Gastrocnemius medialis (tissue), 4 donors: ENCODE data around the gene KRTAP1-5. TPM values are rescaled to one million over a fixed set of nuclear protein-coding genes. Genes with fewer than 3 reads are reported as not detected.
"Not testable (repeated sequence)": the region's sequence is repeated elsewhere in the genome, so short reads cannot be mapped to it uniquely, and the experiment has no call there.

ENCODE experiments used
- ATAC-seq, 2 donors: fragments of 150-250 bp; one replicate each; pipeline ENCODE4 v1.9.1; 2016
- DNase-seq, 2 donors: peaks; one replicate each; pipeline ENCODE4 v3.0.0-alpha.2; 2019
- H3K27ac ChIP-seq, 4 donors: fragments of 200-600 bp; sonication (generic); 1 replicate in 1 of 4; 2 replicates in 3 of 4; pipeline ENCODE4 v1.5.1; 2016 to 2018; ENCODE audit warnings: mild to moderate bottlenecking in 2 of 4, moderate library complexity in 1 of 4
- H3K27me3 ChIP-seq, 3 donors: fragments of 200-600 bp; sonication (generic) in 2 of 3; 1 replicate in 1 of 3; 2 replicates in 2 of 3; pipeline versions ENCODE4 v1.5.1 to v1.6.0; 2016 to 2019; ENCODE audit warnings: mild to moderate bottlenecking in 1 of 3, moderate library complexity in 1 of 3
- H3K36me3 ChIP-seq, 2 donors: fragments of 200-600 bp; sonication (generic) in 1 of 2; one replicate each; pipeline ENCODE4 v1.5.1; 2017 to 2018
- H3K4me1 ChIP-seq, 2 donors: fragments of 200-600 bp; sonication (generic) in 1 of 2; one replicate each; pipeline ENCODE4 v1.5.1; 2016 to 2017; ENCODE audit warnings: mild to moderate bottlenecking in 2 of 2
- H3K4me3 ChIP-seq, 4 donors: fragments of 200-600 bp; sonication (generic) in 3 of 4; 1 replicate in 1 of 4; 2 replicates in 3 of 4; pipeline ENCODE4 v1.5.1; 2016 to 2019; ENCODE audit warnings: mild to moderate bottlenecking in 2 of 4
- H3K9me3 ChIP-seq, 3 donors: fragments of 200-600 bp; sonication (generic) in 2 of 3; 1 replicate in 1 of 3; 2 replicates in 2 of 3; pipeline ENCODE4 v1.5.1; 2016 to 2019
- CTCF ChIP-seq, 5 experiments: fragments of 450-650 bp in 3 of 5; fragments of 200-600 bp in 2 of 5; sonication (generic) in 2 of 5; IDR thresholded peaks in 4 of 5; conservative IDR thresholded peaks in 1 of 5; 1 replicate in 4 of 5; 2 replicates in 1 of 5; pipeline ENCODE4 v1.5.1; 2016 to 2019; ENCODE audit warnings: antibody characterized with exemption in 5 of 5, mild to moderate bottlenecking in 3 of 5, moderate library complexity in 3 of 5
- POLR2A ChIP-seq, 2 donors: fragments of 450-650 bp; IDR thresholded peaks; one replicate each; pipeline ENCODE4 v1.6.1; 2017; ENCODE audit warnings: antibody characterized with exemption in 2 of 2, mild to moderate bottlenecking in 2 of 2, moderate library complexity in 2 of 2
- in situ Hi-C, 4 donors: fragments of 200-750 bp; cut with MboI; loops; one replicate each; pipeline versions ENCODE4 v1.15.0 to v1.8.0; 2017; ENCODE audit warnings: low sequenced_read_pairs in 4 of 4
- intact Hi-C: fragments of 100-400 bp; cut with DNase I; formaldehyde crosslinking; loops from one replicate; pipeline ENCODE4 v1.15.1; 2023; ENCODE audit warnings: low total_unique reads
- total RNA-seq, 4 donors: library from RNA; depleted of rRNA; stranded (reverse); fragments of >200 nt; gene quantifications; one replicate each; pipeline versions ENCODE4 v1.1.0 to v1.2.3, GENCODE V29; 2016

The KRTAP1-5 gene
- total RNA-seq, 4 donors from 2014 or later = not detected

- in situ Hi-C loops (loop anchor here in 1 of 4 donors (25.0 kb wide), 1 partner anchor 101 kb away; the partner anchor contains the start of gene KRT39), intact Hi-C loops (no loop called here)
- Histone ChIP-seq H3K36me3 (no peaks in the 10 kb centered on the region), H3K27ac (no peak overlapping the region), H3K4me3 (no peak overlapping the region), H3K4me1 (no peaks in the 10 kb centered on the region), H3K9me3 (no peaks in the 10 kb centered on the region), H3K27me3 (peaks cover 0 to 14% (median 0%) of the 10 kb centered on the region in 3 donors)
- DNase-seq = no peak
- no peak for ATAC-seq
- TF ChIP-seq CTCF (IDR thresholded peaks at IDR 0.05 in 4 of 5, conservative IDR thresholded peaks at IDR 0.05 in 1 of 5) = no peak
- TF ChIP-seq POLR2A (IDR thresholded peaks at IDR 0.05) = no peak
Measured at GRCh38 chr17:41063449-41063848, 36.4 kb upstream of the KRTAP1-5 start.

DNA sequence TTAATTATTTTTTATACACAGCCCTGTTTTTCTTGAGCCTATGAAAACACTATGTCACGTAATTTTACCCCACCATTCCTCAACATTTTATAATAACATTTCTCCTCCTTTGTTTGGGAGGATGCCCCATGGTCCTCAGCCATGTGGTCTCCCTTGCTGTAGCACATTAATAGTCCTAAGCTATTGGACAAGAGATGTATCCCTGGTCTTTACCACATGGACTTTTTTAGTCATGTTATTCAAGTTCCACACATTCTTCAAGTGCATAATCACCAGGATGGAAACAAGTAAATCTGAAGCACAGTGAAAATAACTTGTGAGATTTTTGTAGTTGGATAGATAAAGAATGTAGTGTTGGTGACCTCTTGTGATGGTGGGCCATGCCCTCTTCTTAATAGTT is 35.0 kb upstream of the KRTAP1-5 start:
- peaks cover 0 to 17% (median 7%) of the 10 kb centered on the region in 3 donors for H3K27me3 ChIP-seq
- DNase-seq = no peak
- in situ Hi-C loops = loop anchor here in 1 of 4 donors (25.0 kb wide), 1 partner anchor 100 kb away; the partner anchor contains the start of gene KRT39

DNA sequence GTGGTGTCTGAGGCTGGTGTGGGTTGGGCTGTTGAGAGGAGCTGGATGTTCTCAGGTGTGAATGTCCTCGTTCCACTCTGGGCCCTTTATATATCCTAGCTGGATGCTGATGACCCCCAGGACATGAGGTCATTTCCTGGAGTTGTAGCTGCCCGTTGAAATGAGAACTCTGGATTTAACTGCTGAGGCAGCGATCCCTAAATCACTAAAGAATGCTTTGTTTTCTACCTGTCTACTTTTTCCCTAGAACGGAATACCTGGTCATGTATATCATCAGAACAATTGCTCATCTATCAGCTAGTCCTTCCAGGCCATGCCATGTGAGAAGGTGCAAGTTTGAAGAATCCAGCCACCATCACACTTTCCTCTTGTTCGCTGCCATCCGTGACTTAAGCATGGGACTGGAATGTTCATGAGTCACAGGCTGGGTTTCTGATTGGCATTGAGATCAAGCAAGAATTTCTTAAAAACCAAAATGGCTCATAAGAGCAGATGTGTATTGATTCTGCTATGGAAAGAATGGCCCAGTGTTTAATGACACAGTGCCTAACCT is 33.1 kb upstream of the KRTAP1-5 start, which contains the start of gene KRTAP2-3:
KRTAP2-3 (minus strand) TSS at position 63 of the 553 bp plus-strand sequence. CDS start 64 bp downstream, outside the sequence.
- in situ Hi-C loops = loop anchor here in 1 of 4 donors (25.0 kb wide), 1 partner anchor 98 kb away; the partner anchor contains the start of gene KRT39
- H3K4me1 ChIP-seq = no peaks in the 10 kb centered on the region
- DNase-seq (no peak), ATAC-seq (no peak)
- no peaks in the 10 kb centered on the region for H3K9me3 ChIP-seq
- H3K27me3 ChIP-seq = peaks cover 0 to 21% (median 7%) of the 10 kb centered on the region in 3 donors
- no peak within 1 kb of the TSS for H3K4me3 ChIP-seq
- intact Hi-C loops = no loop called here
- TF ChIP-seq CTCF (IDR thresholded peaks at IDR 0.05 in 4 of 5, conservative IDR thresholded peaks at IDR 0.05 in 1 of 5) (no peak), POLR2A (IDR thresholded peaks at IDR 0.05) (no peak)
- H3K36me3 ChIP-seq = no peaks in the 10 kb centered on the region
- H3K27ac ChIP-seq = no peak within 1 kb of the TSS

More for the DNA sequence above, 35.0 kb upstream of the KRTAP1-5 start:
- ATAC-seq = no peak
- H3K36me3 ChIP-seq = no peaks in the 10 kb centered on the region
- TF ChIP-seq CTCF (IDR thresholded peaks at IDR 0.05 in 4 of 5, conservative IDR thresholded peaks at IDR 0.05 in 1 of 5) (no peak), POLR2A (IDR thresholded peaks at IDR 0.05) (no peak)
- no peak overlapping the region for H3K4me3 ChIP-seq
- no peaks in the 10 kb centered on the region for H3K9me3 ChIP-seq
- intact Hi-C loops = no loop called here
- no peak overlapping the region for H3K27ac ChIP-seq
- H3K4me1 ChIP-seq = no peaks in the 10 kb centered on the region

- peaks cover 0 to 21% (median 7%) of the 10 kb centered on the region in 3 donors for H3K27me3 ChIP-seq
- H3K36me3 ChIP-seq, ATAC-seq, H3K4me1 ChIP-seq, intact Hi-C loops, DNase-seq, H3K9me3 ChIP-seq, H3K27ac ChIP-seq, H3K4me3 ChIP-seq: not testable (repeated sequence)
- in situ Hi-C loops = loop anchor here in 1 of 4 donors (25.0 kb wide), 1 partner anchor 97 kb away; the partner anchor contains the start of gene KRT39
Measured at GRCh38 chr17:41059276-41060051, 32.5 kb upstream of the KRTAP1-5 start.

- Histone ChIP-seq H3K27ac (no peak overlapping the region), H3K4me3 (no peak overlapping the region), H3K9me3 (no peaks in the 10 kb centered on the region), H3K27me3 (peaks cover 0 to 18% (median 7%) of the 10 kb centered on the region in 3 donors), H3K36me3 (no peaks in the 10 kb centered on the region), H3K4me1 (no peaks in the 10 kb centered on the region)
- in situ Hi-C loops = loop anchor here in 1 of 4 donors (25.0 kb wide), 1 partner anchor 96 kb away; the partner anchor contains the start of gene KRT39
- DNase-seq (no peak), ATAC-seq (no peak)
- intact Hi-C loops = no loop called here
- no peak for TF ChIP-seq POLR2A (IDR thresholded peaks at IDR 0.05)
- no peak for TF ChIP-seq CTCF (IDR thresholded peaks at IDR 0.05 in 4 of 5, conservative IDR thresholded peaks at IDR 0.05 in 1 of 5)
Measured at GRCh38 chr17:41058741-41059140, 31.7 kb upstream of the KRTAP1-5 start.
